ENCODE results near the gene ZNF644. TPM values are rescaled to one million over a fixed set of nuclear protein-coding genes. Genes with fewer than 3 reads are reported as not detected.

The ZNF644 gene
- polyA plus RNA-seq, 1 of the 3 experiments (the other 2 are of a cell fraction) = 5.6 TPM

GRCh38 chr1:90957497-90957896, 64.3 kb downstream of the ZNF644 start:
- no peak overlapping the region for H3K4me2 ChIP-seq

More at GRCh38 chr1:90957497-90957896, 64.3 kb downstream of the ZNF644 start:
- Histone ChIP-seq H3F3A (replicated peaks; ENCODE audit: insufficient read depth) (peaks cover 11% of the 10 kb centered on the region), H3K4me3 (ENCODE audit: low read depth in 2 of 2, low read length in 1 of 2) (no peak overlapping the region), H3K9me3 (no peaks in the 10 kb centered on the region), H3K4me1 (ENCODE audit: control insufficient read depth in 1 of 2, insufficient read depth in 2 of 2, low read depth in 1 of 2, low read length in 1 of 2) (no peaks in the 10 kb centered on the region; a peak in 2 of 4 replicates), H4K20me1 (ENCODE audit: insufficient read depth) (peaks cover 58% of the 10 kb centered on the region), H3K27me3 (ENCODE audit: insufficient read depth) (no peaks in the 10 kb centered on the region), H2AFZ (ENCODE audit: low read depth) (no peak overlapping the region), H3K79me2 (ENCODE audit: insufficient read depth) (peaks cover 92% of the 10 kb centered on the region), H3K9ac (no peak overlapping the region), H3K9me2 (no peaks in the 10 kb centered on the region), H3K27ac (ENCODE audit: low read depth in 2 of 2, low read length in 1 of 2) (no peak overlapping the region), H3K36me3 (replicated peaks in 1 of 2; ENCODE audit: control insufficient read depth in 1 of 2, insufficient read depth in 2 of 2, low read length in 1 of 2) (peaks cover 4 to 19% of the 10 kb centered on the region in 2 experiments)
- TF ChIP-seq EZH2phosphoT487 (IDR thresholded peaks at IDR 0.05; ENCODE audit: borderline replicate concordance, low read depth) (no peak), RXRA (IDR thresholded peaks at IDR 0.05; ENCODE audit: borderline replicate concordance, low read depth) (no peak), ELF1 (IDR thresholded peaks at IDR 0.05) (no peak), TEAD4 (IDR thresholded peaks at IDR 0.05; ENCODE audit: borderline replicate concordance, insufficient read depth) (no peak), IRF3 (IDR thresholded peaks at IDR 0.05; ENCODE audit: low read depth, low read length) (no peak), POLR2AphosphoS5 (IDR thresholded peaks at IDR 0.05; ENCODE audit: low read depth, low read length) (no peak), USF1 (IDR thresholded peaks at IDR 0.05; ENCODE audit: borderline replicate concordance, low read depth) (no peak), SMC3 (IDR thresholded peaks at IDR 0.05; ENCODE audit: low read depth, low read length) (no peak), PBX3 (IDR thresholded peaks at IDR 0.05) (no peak), RAD21 (IDR thresholded peaks at IDR 0.05; ENCODE audit: low read length) (no peak), REST (IDR thresholded peaks at IDR 0.05; ENCODE audit: low read depth, low read length) (no peak), GABPA (IDR thresholded peaks at IDR 0.05; ENCODE audit: low read depth) (no peak), GATA2 (CRISPR knock-in tag; IDR thresholded peaks at IDR 0.05) (no peak), YY1 (IDR thresholded peaks at IDR 0.05; ENCODE audit: low read depth) (no peak)
- ChIA-PET POLR2A (no interaction called here), CTCF (no interaction called here)
- no peak for DNase-seq
